Measurements from ENCODE around the gene CKAP4. TPM values are rescaled to one million over a fixed set of nuclear protein-coding genes. Genes with fewer than 3 reads are reported as not detected.
A peak's percentile ranks its signal among the peaks of the same experiment; 100 is the strongest.

The CKAP4 gene
- total RNA-seq, 8 experiments from 2014 or later, result 38.0 to 132 (median 50.4) TPM

- no peak for ATAC-seq (replicated peaks in 6 of 8)
- H3K27ac ChIP-seq, result no peak overlapping the region
- no peaks in the 10 kb centered on the region for H3K4me1 ChIP-seq (replicated peaks in 1 of 2)
- in situ Hi-C loops (cut with MboI; ENCODE audit: low pct_unique_long_range_greater_than_20kb in 2 of 9, low sequenced_read_pairs in 9 of 9, unreplicated experiment in 9 of 9), result loop anchor here in 2 of 9 experiments (25.0 kb wide), 2 partner anchors 108 to 683 kb away; no protein-coding TSS in a partner anchor
- H3K4me3 ChIP-seq, result no peak overlapping the region
- 50 to 100% (median 90%) methylated on average over 1 to 12 of the region's 12 CpGs; no CpG with 5 or more reads in 1 of the 10 experiments for WGBS, 10 experiments
Observed at GRCh38 chr12:106229036-106229591, 18.7 kb downstream of the CKAP4 start.

DNA sequence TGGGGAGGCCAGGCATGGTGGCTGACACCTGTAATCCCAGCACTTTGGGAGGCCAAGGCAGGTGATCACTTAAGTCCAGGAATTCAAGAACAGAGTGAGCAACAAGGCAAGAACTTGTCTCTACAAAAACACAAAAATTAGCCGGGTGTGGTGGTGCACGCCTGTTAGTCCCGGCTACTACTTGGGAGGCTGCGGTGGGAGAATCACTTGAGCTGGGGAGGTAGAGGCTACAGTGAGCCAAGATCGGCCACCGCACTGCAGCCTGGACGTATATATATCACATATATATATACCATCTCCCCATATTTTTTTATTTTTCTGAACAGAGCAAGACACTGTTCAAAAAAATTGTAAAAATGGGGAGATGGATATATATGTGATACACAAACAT is 19.5 kb downstream of the CKAP4 start:
- no peak overlapping the region for H3K27ac ChIP-seq
- H3K4me3 ChIP-seq, result no peak overlapping the region
- H3K4me1 ChIP-seq (replicated peaks in 1 of 2), result no peaks in the 10 kb centered on the region
- in situ Hi-C loops (cut with MboI; ENCODE audit: low pct_unique_long_range_greater_than_20kb in 2 of 9, low sequenced_read_pairs in 9 of 9, unreplicated experiment in 9 of 9), result loop anchor here in 2 of 9 experiments (25.0 kb wide), 2 partner anchors 109 to 684 kb away; no protein-coding TSS in a partner anchor
- WGBS, 10 experiments, result 67 to 100% (median 86%) methylated on average over 1 to 5 of the region's 7 CpGs; no CpG with 5 or more reads in 3 of the 10 experiments
- ATAC-seq (replicated peaks in 6 of 8), result no peak

DNA sequence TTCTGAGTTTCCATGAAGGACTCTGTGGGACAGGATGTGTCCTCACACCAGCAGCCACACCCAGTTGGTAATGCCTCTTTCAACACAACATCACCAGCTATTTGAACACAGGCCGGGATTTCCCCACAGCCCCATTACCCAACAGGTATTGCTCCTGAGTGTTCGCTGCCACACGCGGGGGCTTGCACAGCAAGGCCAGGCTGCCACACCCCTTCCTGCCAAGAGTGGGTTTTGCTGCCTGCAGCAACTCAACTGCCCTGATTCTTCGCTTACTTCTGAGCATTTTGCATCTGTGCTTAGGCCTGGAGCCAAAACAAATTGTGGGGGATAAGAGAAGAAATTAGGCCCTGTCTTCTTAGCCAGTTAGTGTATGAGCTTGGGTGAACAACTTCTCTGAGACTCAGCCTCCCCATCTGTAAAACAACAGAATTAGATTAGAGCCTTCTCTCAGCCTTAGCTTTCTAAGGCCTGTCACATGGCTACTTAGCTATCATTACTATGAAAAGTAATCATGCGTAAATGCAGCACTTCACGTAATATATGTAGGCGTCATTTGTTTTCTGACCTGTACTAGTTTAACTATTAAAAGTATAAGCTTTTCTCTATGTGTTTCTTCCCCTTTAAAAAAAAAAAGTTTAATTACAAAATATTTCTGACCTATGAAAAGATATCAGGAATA is 20.0 kb downstream of the CKAP4 start:
- Histone ChIP-seq H3K4me1 (replicated peaks in 1 of 2) (no peaks in the 10 kb centered on the region), H3K27ac (no peak overlapping the region), H3K4me3 (no peak overlapping the region)
- in situ Hi-C loops (cut with MboI; ENCODE audit: low pct_unique_long_range_greater_than_20kb in 2 of 9, low sequenced_read_pairs in 9 of 9, unreplicated experiment in 9 of 9), result loop anchor here in 2 of 9 experiments (25.0 kb wide), 2 partner anchors 110 to 685 kb away; no protein-coding TSS in a partner anchor
- ATAC-seq (replicated peaks in 6 of 8), result peak in 3 of 8 experiments; percentile 37 to 56 (median 54)
- WGBS, 10 experiments, result 65 to 93% (median 87%) methylated on average over 3 to 6 of the region's 8 CpGs; no CpG with 5 or more reads in 3 of the 10 experiments

GRCh38 chr12:106226884-106227640 is 20.8 kb downstream of the CKAP4 start:
- no peak overlapping the region for H3K4me3 ChIP-seq
- WGBS, 10 experiments, result 0 to 78% (median 46%) methylated on average over 1 to 10 of the region's 11 CpGs
- H3K27ac ChIP-seq, result no peak overlapping the region
- peak; percentile 38 to 58 (median 48) for ATAC-seq (replicated peaks in 6 of 8)
- in situ Hi-C loops (cut with MboI; ENCODE audit: low pct_unique_long_range_greater_than_20kb in 2 of 9, low sequenced_read_pairs in 9 of 9, unreplicated experiment in 9 of 9), result loop anchor here in 2 of 9 experiments (25.0 kb wide), 2 partner anchors 110 to 685 kb away; no protein-coding TSS in a partner anchor
- H3K4me1 ChIP-seq (replicated peaks in 1 of 2), result no peaks in the 10 kb centered on the region

DNA sequence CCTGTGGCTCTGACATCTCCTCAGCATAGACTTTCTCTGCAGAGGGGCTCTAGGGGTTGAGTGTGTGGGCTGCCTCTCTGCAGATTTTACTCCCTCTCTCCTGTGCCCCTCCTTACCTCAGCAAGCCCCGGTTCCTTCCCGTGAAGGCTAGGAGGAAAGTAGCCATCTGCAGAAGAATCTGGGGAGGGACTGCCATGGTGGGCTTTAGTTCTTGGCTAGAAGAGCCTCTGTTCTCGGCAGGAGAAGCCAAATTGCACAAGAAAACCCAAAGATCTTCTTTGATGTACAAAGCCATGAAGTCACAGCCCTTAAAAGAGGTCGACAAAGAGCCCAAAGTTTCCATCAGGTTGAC is 23.5 kb downstream of the CKAP4 start:
- no peak for ATAC-seq (replicated peaks in 6 of 8)
- WGBS, 10 experiments, result 7 to 80% (median 30%) methylated on average over 1 to 3 of the region's 4 CpGs; no CpG with 5 or more reads in 4 of the 10 experiments
- Histone ChIP-seq H3K27ac (no peak overlapping the region), H3K4me3 (no peak overlapping the region), H3K4me1 (replicated peaks in 1 of 2) (no peaks in the 10 kb centered on the region)
- in situ Hi-C loops (cut with MboI; ENCODE audit: low pct_unique_long_range_greater_than_20kb in 2 of 9, low sequenced_read_pairs in 9 of 9, unreplicated experiment in 9 of 9), result no loop called here

DNA sequence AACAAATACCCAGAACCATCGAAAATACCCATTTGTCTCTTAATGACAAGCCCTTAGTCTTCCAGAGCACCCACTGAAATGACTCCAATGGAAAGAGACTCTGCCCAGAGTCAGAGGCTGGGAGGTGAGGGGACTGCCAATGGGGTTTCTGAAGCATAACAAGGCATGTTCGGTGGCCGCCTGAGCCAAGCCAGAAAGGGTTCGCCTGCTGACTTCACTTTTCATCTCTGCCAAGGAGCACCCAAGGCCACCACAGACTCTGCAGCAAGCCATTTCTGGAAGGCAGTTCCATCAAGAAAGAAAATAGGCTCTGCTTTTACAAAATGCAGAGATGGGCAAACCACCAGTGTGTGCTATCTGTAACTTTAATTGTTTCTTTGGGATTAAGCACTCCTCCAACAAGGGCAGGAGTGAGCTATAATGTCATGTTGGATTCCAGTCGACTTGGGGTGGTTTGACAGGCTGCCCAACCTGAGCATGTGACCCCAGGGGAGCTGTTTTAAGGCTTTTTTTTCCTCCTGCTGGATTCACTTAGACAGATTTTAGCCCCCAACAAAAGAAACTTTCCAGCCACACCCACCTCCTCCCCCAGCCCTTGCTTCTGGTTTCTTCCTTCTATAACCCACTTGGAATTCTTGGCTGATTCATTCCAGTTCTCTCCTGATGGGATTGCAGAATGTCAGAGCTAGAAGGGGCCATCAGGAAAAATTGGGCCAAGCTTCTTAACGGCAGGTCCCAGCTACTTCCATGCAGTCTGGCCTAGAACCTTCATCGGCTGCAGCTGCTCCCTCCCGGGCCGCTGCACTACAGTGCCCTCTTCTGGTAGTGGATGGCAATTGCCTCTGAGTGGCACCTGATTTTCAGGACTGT is 24.1 kb downstream of the CKAP4 start:
- in situ Hi-C loops (cut with MboI; ENCODE audit: low pct_unique_long_range_greater_than_20kb in 2 of 9, low sequenced_read_pairs in 9 of 9, unreplicated experiment in 9 of 9), result no loop called here
- ATAC-seq (replicated peaks in 6 of 8), result peak; percentile 75 to 92 (median 82)
- Histone ChIP-seq H3K4me3 (no peak overlapping the region), H3K4me1 (replicated peaks in 1 of 2) (no peaks in the 10 kb centered on the region), H3K27ac (no peak overlapping the region)
- 4 to 56% (median 21%) methylated on average over 3 to 5 of the region's 9 CpGs; no CpG with 5 or more reads in 2 of the 10 experiments for WGBS, 10 experiments

- in situ Hi-C loops (cut with MboI; ENCODE audit: low pct_unique_long_range_greater_than_20kb in 2 of 9, low sequenced_read_pairs in 9 of 9, unreplicated experiment in 9 of 9), result no loop called here
- WGBS, 10 experiments, result 2 to 92% (median 61%) methylated on average over 3 to 7 of the region's 7 CpGs
- no peak overlapping the region for H3K27ac ChIP-seq
- ATAC-seq (replicated peaks in 6 of 8), result peak in 3 of 8 experiments; percentile 29 to 49 (median 33)
- no peak overlapping the region for H3K4me3 ChIP-seq
- H3K4me1 ChIP-seq (replicated peaks in 1 of 2), result no peaks in the 10 kb centered on the region
Observed at GRCh38 chr12:106220536-106220935, 27.3 kb downstream of the CKAP4 start.

GRCh38 chr12:106219043-106219442 is 28.8 kb downstream of the CKAP4 start:
- H3K4me3 ChIP-seq, result no peak overlapping the region
- no peak for ATAC-seq (replicated peaks in 6 of 8)
- 0 to 100% (median 78%) methylated on average over 1 of the region's 1 CpG; no CpG with 5 or more reads in 4 of the 10 experiments for WGBS, 10 experiments
- in situ Hi-C loops (cut with MboI; ENCODE audit: low pct_unique_long_range_greater_than_20kb in 2 of 9, low sequenced_read_pairs in 9 of 9, unreplicated experiment in 9 of 9), result no loop called here
- no peaks in the 10 kb centered on the region for H3K4me1 ChIP-seq (replicated peaks in 1 of 2)
- H3K27ac ChIP-seq, result no peak overlapping the region

DNA sequence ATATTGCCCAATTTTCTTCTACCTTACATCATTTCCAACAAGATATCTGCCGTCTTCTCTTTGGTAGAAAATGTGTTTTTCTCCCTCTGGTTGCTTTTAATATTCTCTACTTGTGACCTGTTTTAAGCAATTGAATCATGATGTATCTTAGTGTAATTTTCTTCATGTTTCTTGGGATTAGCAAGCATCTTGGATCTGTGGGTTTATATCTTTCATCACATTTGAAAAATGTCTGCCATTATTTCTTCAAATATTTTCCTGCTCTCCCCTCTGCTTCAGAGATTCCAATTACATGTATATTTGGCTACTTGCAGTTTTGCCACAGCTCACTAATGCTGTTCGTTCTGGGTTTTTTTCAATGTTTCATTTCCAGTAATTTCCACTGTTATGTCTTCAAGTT is 30.1 kb downstream of the CKAP4 start:
- ATAC-seq (replicated peaks in 6 of 8), result no peak
- H3K27ac ChIP-seq, result no peak overlapping the region
- no peak overlapping the region for H3K4me3 ChIP-seq
- in situ Hi-C loops (cut with MboI; ENCODE audit: low pct_unique_long_range_greater_than_20kb in 2 of 9, low sequenced_read_pairs in 9 of 9, unreplicated experiment in 9 of 9), result no loop called here
- H3K4me1 ChIP-seq (replicated peaks in 1 of 2), result no peaks in the 10 kb centered on the region
- 48 to 100% (median 84%) methylated on average over 1 to 2 of the region's 2 CpGs for WGBS, 10 experiments

DNA sequence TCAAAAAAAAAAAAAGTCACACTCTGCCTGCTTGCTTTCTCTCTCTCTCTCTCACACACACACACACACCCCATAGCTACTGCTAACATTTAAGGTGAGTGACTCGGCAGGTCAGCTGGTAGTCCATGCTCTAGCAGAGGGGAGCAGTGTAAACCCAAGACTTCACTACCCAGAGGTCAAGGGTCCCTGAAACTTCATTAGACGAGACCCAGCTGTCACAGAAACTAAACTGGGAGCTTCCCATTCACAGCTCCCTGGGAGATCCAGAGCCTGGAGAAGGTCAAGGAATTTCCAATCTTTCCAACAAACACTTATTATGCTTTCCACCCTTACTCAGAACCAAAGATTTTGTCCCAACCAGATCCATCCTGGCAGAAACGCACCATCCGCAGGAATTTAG is 33.2 kb downstream of the CKAP4 start:
- no peak for ATAC-seq (replicated peaks in 6 of 8)
- WGBS, 10 experiments, result 17 to 93% (median 61%) methylated on average over 1 to 4 of the region's 4 CpGs; no CpG with 5 or more reads in 1 of the 10 experiments
- H3K4me1 ChIP-seq (replicated peaks in 1 of 2), result no peaks in the 10 kb centered on the region
- H3K27ac ChIP-seq, result no peak overlapping the region
- H3K4me3 ChIP-seq, result no peak overlapping the region
- in situ Hi-C loops (cut with MboI; ENCODE audit: low pct_unique_long_range_greater_than_20kb in 2 of 9, low sequenced_read_pairs in 9 of 9, unreplicated experiment in 9 of 9), result no loop called here

DNA sequence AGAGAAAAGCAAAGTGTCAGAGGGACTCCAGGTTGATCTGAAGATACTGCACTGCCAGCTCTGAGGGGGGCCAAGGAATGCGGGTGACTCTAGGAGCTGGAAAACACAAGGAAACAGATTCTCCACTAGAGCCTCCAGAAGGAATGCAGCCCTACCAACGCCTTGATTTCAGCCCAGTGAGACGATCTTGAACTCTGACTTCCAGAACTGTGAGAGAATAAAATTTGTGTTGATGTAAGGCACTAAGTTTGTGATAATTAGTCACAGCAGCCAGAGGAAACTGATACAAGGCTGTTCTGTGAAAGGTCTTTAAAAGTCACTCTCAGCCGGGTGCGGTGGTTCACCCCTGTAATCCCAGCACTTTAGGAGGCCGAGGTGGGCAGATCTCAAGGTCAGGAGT is 34.2 kb downstream of the CKAP4 start:
- in situ Hi-C loops (cut with MboI; ENCODE audit: low pct_unique_long_range_greater_than_20kb in 2 of 9, low sequenced_read_pairs in 9 of 9, unreplicated experiment in 9 of 9), result no loop called here
- Histone ChIP-seq H3K4me1 (replicated peaks in 1 of 2) (no peaks in the 10 kb centered on the region), H3K27ac (no peak overlapping the region), H3K4me3 (no peak overlapping the region)
- ATAC-seq (replicated peaks in 6 of 8), result no peak
- WGBS, 10 experiments, result 8 to 100% (median 60%) methylated on average over 1 to 3 of the region's 6 CpGs; no CpG with 5 or more reads in 2 of the 10 experiments

DNA sequence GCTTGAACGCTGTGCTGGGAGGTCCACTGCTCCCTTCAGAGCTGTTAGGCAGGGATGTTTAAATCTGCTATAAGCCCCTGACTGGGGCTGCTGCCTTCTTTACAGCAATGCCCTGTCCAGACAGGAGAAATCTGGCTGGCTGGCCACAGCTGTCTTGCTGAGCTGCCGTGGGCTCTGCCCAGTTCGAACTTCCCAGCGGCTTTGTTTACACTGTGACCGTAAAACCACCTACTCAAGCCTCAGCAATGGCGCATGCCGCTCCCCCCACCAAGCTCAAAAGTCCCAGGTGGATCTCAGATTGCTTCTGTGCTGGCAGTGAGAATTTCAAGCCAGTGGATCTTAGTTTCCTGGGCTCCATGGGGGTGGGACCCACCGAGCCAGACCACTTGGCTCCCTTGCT is 35.8 kb downstream of the CKAP4 start:
- in situ Hi-C loops (cut with MboI; ENCODE audit: low pct_unique_long_range_greater_than_20kb in 2 of 9, low sequenced_read_pairs in 9 of 9, unreplicated experiment in 9 of 9), result no loop called here
- Histone ChIP-seq H3K4me3 (no peak overlapping the region), H3K4me1 (replicated peaks in 1 of 2) (no peaks in the 10 kb centered on the region), H3K27ac (no peak overlapping the region)
- no peak for ATAC-seq (replicated peaks in 6 of 8)
- 37 to 86% (median 50%) methylated on average over 1 to 5 of the region's 8 CpGs; no CpG with 5 or more reads in 4 of the 10 experiments for WGBS, 10 experiments

Measured in motor neuron (in vitro differentiated cells).